GM19239 (cell line): ENCODE results near the gene IMP4.

Source experiments
- DNase-seq: peaks from one replicate; pipeline ENCODE4 v3.0.0; 2011; ENCODE audit warnings: low spot score; ENCODE audit not compliant: insufficient read length
- FAIRE-seq: peaks from 2 replicates; lab custom pipeline; 2011; peaks lifted over from hg19 to GRCh38; lab: Jason Lieb, UNC

IMP4 gene

GRCh38 chr2:130336150-130336876 is 6.4 kb upstream of the IMP4 start:
- DNase-seq (no peak), FAIRE-seq (no peak)

DNA sequence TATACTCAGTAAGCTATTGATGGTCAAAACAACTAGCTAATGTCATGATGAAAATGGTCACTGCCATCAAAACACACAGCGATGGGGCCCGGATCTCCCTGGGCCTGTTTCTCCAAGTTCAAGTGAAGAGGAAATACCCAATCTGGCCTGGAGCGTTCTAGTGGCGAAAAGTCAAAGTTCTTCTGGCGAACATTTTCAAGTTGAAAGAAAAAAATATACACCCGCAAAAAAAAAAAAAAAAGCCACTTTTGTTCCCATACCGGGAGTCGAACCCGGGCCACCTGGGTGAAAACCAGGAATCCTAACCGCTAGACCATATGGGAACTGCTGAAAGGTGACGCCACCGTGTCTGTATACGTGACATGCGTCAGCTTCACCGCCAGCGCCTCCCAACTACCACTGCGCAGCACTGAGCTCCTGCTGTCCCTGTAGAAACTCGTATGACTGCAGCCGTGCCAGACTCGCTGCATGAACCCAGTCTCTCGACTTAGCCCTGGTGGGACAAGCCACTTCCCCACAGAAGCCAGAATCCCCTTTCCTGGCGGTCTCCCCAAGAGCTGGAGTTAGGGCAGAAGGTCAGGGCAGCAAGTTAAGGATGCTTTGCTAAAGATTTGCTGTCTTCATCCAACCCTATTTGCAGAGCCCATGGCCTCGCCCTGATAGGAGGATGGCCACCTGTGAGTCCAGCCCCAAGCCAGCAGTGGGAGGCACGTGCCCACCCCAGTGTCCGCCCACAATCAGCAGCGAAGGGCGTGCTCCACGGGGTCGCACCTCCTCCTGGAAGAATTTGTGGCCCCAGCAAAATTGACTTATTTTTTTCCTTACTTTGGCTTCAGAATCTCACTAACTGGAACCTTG is 5.6 kb upstream of the IMP4 start:
- DNase-seq: no peak
- FAIRE-seq: no peak

- FAIRE-seq: no peak
- no peak for DNase-seq
These were observed 4.9 kb upstream of the IMP4 start for GRCh38 chr2:130337735-130338325.

DNA sequence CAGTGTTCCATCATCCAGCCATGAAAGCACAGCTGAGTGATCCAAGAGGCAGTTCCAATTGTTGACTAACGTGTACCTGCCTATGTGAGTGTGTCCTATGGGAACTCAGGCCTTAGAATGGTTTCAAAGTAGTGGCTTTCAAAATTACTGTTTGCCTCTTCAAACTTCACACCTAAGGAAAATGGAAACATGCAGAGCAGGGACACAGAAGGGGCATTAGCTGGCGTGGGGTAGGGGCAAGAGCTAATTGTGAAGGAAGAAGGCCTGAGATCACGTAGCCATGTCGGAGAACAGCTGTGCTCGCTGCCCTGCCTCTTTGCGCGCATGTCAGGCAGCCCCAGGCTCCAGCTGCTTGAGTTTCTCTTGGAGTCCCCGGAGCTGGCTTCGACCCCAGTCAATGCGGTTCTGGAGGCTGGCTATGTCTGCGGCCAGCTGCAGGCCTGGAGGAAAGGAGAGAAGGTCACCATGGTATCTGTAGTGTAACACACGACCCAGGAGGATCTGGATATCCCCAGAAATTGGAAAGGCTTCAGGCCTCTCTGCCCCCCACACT is 3.8 kb upstream of the IMP4 start:
- DNase-seq: no peak
- no peak for FAIRE-seq

DNA sequence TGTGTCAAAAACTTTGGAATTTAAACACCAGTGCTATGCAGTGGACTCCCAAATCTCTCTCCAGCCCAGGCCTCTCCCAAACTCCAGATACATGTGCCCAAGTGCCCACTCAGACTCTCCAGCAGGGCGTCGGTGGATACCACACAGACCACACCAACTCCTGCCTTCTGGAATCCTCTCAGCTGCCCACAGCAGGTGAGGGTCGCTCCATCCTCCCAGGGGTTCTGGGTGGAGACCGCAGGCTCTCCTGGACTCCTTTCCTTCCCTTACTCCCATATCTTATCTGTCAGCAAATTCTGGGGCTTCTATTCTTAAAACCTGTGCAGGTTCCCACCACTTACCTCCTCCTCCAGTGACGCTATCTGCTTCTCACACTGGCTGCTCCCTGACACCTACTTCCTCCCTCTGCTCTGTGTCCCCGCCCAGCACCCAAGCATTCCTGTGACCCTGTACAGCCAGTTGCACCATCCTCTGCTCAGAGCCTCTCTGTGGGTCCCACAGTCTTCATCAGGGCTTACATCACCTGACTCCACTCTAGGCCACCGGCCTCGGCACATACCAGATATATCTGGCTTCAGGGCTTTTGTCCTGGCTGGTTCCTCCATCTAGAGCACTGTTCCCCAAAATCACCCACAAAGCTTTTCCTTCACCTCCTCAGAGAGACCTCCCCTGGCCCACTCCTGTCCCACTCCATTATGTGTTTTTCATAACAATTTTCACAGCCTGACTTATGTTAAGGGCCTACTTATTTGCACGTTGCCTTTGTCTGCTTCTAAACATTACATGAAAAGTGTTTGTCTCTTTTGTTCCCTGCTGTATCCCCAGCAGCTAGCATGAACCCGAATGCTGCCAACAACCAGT is 2.6 kb upstream of the IMP4 start:
- no peak for DNase-seq
- FAIRE-seq: no peak

- FAIRE-seq (no peak), DNase-seq (no peak)
These were observed 1.1 kb upstream of the IMP4 start for GRCh38 chr2:130341562-130342019.

DNA sequence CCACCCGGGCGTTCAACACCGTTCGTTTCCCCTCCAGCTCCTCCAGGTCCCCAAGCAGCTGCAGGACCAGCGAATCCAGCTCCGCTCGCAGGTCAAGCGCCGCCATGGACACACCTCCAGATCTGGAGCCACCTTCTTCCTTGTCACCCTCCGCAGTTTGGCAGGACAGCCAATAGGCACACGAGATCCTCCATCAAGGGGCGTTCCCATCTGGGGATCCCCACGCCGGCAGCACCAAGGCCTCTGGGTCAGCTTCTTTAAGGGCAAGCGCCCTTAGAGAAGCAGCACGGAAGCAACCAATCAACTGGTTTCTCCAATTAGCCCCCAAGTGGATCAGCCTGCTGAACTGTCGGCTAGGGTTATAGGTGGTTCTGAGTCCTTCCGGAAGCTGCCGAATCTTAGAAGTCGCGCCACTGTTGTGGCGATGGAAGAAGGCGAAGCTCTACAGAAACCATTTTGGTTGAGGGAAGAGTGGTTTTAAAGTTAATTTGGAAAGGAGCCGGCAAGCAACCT is 621 bp upstream of the IMP4 start:
- peak; percentile 95 for FAIRE-seq

GRCh38 chr2:130344578-130344977 is 1.9 kb downstream of the IMP4 start:
- DNase-seq (no peak), FAIRE-seq (no peak)

More for the DNA sequence above, 621 bp upstream of the IMP4 start:
- DNase-seq: peak; percentile 88

- no peak for DNase-seq
- FAIRE-seq: no peak
These were observed 2.4 kb downstream of the IMP4 start for GRCh38 chr2:130345091-130345490.

- DNase-seq: no peak
- FAIRE-seq: no peak
These were observed 2.9 kb downstream of the IMP4 start for GRCh38 chr2:130345611-130346010.

DNA sequence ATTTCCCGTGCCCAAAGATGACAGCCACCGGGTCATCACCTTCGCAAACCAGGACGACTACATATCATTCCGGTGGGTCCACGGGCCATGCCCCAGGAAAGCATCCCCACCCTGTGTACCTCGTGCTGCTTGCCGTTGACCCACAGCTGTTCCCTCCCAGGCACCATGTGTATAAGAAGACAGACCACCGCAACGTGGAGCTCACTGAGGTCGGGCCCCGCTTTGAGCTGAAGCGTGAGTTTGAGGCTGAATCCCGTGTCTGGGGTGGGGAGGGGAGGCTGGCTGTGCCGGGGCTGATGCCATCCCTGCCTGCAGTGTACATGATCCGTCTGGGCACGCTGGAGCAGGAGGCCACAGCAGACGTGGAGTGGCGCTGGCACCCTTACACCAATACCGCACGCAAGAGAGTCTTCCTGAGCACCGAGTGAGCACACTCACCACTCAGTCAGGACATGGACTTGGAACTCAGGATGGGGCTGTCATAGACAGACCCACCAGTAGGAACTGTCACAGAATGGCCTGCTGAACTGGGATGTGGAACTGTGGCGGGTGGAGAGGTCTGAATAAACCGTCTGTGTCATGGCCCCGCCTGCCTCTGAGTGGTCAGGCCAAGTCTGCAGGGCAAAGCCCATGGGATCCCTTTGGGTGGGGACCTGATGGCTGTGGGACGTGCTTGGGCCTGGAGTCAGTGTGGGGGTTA is 3.5 kb downstream of the IMP4 start:
- DNase-seq (no peak), FAIRE-seq (no peak)

DNA sequence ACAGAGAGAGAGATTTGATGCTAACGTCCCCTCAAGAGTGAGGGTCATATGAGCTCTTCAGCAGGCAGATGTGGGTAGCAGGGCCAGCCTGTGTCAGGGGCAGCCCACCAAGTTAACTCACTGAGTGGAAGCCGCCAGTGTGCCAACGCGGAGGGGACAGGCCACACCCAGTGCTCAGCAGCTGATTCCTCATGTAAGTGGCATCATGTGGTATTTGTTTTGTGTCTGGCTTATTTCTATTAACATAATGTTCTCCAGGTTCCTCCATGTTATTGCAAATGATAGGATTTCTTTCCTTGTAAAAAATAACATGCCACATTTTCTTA is 4.0 kb downstream of the IMP4 start:
- no peak for DNase-seq
- FAIRE-seq: no peak

GRCh38 chr2:130347220-130347925 is 4.7 kb downstream of the IMP4 start:
- DNase-seq (no peak), FAIRE-seq (no peak)

DNA sequence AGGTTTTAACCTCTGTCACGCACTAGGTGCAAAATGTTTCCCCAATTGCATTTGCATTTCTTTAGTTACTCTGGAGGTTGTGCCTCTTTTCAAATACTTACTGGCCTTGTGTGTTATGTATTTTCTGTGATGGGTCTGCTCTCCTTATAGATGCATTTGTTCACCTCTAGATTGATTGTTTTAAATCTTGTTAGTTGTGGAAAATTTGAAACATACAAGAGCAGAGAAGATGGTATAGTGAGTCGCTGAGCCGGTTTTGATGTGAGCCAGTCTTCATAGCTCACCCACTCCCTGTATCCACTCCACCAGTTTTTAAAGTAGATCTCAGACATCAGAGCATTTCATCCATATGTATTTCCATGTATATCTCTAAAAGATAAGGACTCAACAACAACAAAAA is 6.5 kb downstream of the IMP4 start:
- DNase-seq (no peak), FAIRE-seq (no peak)

DNA sequence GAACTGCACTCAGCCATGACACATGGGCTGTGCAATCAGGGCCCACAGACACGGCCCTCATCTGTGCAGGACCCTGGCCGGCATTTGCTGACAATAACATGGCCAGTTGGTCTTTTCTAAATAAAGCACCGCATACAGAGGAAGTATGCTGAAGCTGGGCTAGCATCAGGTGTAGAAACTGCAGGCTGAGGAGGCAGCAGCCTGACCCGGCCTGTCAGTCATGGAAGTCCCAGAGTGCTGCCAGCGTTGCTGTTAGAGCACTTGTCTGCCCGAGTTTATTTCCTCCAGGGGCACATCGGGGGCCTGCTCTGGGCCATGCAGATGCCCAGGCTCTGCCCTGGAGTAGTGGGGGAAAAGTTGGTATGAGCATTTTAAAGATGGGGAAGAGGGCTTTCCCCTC is 9.0 kb downstream of the IMP4 start:
- no peak for FAIRE-seq
- no peak for DNase-seq

DNA sequence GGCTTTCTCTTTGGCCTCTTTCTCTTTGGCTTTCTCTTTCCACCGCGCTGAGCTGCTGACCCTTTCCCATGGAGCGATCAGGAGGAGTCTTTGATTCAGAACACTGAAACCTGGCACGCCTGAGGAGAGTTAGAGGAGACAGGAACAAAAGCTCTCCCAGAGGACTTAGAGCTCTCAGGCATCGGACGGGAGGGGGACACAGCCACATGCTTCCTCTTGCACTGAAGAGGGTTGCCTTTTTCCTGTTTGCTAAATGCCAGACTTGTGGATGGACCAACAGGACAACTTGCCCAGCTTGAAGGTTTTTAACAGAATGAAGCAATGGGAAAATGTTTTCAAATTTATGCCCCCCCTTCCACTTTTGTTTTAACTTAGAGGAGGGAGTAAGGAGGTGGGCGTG is 9.5 kb downstream of the IMP4 start:
- no peak for DNase-seq
- no peak for FAIRE-seq

GRCh38 chr2:130353291-130354138 is 10.8 kb downstream of the IMP4 start:
- no peak for DNase-seq

GRCh38 chr2:130354139-130354428 is 11.4 kb downstream of the IMP4 start:
- DNase-seq (no peak), FAIRE-seq (no peak)

More at GRCh38 chr2:130353291-130354138, 10.8 kb downstream of the IMP4 start:
- no peak for FAIRE-seq
